PFSK-1 (cell line): ENCODE data around the gene ISL2.

Experiments
- FOXP2 ChIP-seq: optimal IDR thresholded peaks from 2 replicates; pipeline ENCODE3; 2011; ENCODE audit warnings: borderline replicate concordance, control low read depth, inconsistent platforms; ENCODE audit not compliant: insufficient read depth; ENCODE audit errors: extremely low read length, extremely low read depth
- POLR2AphosphoS5 ChIP-seq: IDR thresholded peaks from 2 replicates; pipeline ENCODE4 v1.6.1; 2012; ENCODE audit warnings: low read depth, mild to moderate bottlenecking, control low read depth, low read length, moderate library complexity
- SIN3A ChIP-seq: IDR thresholded peaks from 2 replicates; pipeline ENCODE4 v1.6.1; 2012; ENCODE audit warnings: mild to moderate bottlenecking, low read length, moderate library complexity, borderline replicate concordance; ENCODE audit not compliant: insufficient read depth
- TAF1 ChIP-seq: IDR thresholded peaks from 2 replicates; pipeline ENCODE4 v1.6.1; 2012; ENCODE audit warnings: low read length, control low read depth, borderline replicate concordance; ENCODE audit not compliant: insufficient read depth
- TF ChIP-seq, protein P1 (sequence below), 2 experiments: IDR thresholded peaks; 2 replicates each; pipeline versions ENCODE4 v1.6.1 to v1.8.0; 2011 to 2012; ENCODE audit warnings: low read depth in 2 of 2, low read length in 2 of 2, control low read depth in 1 of 2, inconsistent platforms in 1 of 2, mild to moderate bottlenecking in 1 of 2, moderate library complexity in 1 of 2; ENCODE audit not compliant: insufficient read depth in 1 of 2

DNA sequence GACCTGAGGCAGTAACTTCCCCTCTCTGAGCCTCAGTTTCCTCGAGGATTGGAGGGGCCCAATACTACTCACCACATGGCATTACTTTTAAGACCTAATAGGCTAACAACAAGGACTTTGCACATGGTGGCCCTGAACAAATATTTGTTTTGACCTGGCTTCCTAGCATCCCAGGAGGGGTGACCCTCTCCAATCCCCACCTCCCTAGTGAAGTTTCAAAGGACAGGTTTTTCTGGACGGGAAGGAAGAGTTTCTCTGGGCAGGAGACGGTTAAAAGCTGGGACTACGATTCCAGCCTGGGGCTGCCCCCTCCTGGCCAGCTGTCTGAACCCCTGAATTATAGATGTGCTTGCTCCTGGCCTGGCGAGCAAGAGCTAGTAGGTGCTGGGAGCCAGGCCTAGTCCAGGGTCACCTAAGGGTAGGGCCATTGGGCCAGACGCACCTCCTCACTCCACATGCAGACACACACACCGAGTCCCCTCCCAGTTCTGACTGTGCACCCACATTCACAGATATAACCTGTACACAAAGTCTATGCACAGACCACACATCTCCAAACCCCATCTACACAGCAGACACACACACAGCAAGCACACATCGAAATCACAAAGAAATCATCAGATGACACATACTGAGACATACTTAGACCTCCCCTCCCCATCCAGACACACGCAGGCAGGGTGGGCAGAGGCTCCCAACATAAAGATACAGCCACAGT lies 2.7 kb upstream of the ISL2 start:
- TF ChIP-seq TAF1 (no peak), POLR2AphosphoS5 (no peak), SIN3A (no peak), FOXP2 (no peak)
- TF ChIP-seq, protein P1, sequence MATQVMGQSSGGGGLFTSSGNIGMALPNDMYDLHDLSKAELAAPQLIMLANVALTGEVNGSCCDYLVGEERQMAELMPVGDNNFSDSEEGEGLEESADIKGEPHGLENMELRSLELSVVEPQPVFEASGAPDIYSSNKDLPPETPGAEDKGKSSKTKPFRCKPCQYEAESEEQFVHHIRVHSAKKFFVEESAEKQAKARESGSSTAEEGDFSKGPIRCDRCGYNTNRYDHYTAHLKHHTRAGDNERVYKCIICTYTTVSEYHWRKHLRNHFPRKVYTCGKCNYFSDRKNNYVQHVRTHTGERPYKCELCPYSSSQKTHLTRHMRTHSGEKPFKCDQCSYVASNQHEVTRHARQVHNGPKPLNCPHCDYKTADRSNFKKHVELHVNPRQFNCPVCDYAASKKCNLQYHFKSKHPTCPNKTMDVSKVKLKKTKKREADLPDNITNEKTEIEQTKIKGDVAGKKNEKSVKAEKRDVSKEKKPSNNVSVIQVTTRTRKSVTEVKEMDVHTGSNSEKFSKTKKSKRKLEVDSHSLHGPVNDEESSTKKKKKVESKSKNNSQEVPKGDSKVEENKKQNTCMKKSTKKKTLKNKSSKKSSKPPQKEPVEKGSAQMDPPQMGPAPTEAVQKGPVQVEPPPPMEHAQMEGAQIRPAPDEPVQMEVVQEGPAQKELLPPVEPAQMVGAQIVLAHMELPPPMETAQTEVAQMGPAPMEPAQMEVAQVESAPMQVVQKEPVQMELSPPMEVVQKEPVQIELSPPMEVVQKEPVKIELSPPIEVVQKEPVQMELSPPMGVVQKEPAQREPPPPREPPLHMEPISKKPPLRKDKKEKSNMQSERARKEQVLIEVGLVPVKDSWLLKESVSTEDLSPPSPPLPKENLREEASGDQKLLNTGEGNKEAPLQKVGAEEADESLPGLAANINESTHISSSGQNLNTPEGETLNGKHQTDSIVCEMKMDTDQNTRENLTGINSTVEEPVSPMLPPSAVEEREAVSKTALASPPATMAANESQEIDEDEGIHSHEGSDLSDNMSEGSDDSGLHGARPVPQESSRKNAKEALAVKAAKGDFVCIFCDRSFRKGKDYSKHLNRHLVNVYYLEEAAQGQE (IDR thresholded peaks at IDR 0.05; ENCODE audit: insufficient read depth in 1 of 2, low read depth in 2 of 2, low read length in 2 of 2): no peak
